ENCODE measurements around the gene CDC25A.

CDC25A gene

GRCh38 chr3:48188266-48189201 is at the start of gene CDC25A:
TSS of gene CDC25A (minus strand) at chr3:48188417. CDS start at chr3:48187947, 470 bp downstream.
- DNase-seq (ENCODE audit: low spot score): peak; percentile 99
- in situ Hi-C loops (cut with MboI; ENCODE audit: low sequenced_read_pairs, unreplicated experiment): no loop called here
- TF ChIP-seq, protein P1, sequence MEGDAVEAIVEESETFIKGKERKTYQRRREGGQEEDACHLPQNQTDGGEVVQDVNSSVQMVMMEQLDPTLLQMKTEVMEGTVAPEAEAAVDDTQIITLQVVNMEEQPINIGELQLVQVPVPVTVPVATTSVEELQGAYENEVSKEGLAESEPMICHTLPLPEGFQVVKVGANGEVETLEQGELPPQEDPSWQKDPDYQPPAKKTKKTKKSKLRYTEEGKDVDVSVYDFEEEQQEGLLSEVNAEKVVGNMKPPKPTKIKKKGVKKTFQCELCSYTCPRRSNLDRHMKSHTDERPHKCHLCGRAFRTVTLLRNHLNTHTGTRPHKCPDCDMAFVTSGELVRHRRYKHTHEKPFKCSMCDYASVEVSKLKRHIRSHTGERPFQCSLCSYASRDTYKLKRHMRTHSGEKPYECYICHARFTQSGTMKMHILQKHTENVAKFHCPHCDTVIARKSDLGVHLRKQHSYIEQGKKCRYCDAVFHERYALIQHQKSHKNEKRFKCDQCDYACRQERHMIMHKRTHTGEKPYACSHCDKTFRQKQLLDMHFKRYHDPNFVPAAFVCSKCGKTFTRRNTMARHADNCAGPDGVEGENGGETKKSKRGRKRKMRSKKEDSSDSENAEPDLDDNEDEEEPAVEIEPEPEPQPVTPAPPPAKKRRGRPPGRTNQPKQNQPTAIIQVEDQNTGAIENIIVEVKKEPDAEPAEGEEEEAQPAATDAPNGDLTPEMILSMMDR (IDR thresholded peaks at IDR 0.05; ENCODE audit: borderline replicate concordance, control extremely low read depth, extremely low read depth, insufficient read depth, missing control alignments): no peak

DNA sequence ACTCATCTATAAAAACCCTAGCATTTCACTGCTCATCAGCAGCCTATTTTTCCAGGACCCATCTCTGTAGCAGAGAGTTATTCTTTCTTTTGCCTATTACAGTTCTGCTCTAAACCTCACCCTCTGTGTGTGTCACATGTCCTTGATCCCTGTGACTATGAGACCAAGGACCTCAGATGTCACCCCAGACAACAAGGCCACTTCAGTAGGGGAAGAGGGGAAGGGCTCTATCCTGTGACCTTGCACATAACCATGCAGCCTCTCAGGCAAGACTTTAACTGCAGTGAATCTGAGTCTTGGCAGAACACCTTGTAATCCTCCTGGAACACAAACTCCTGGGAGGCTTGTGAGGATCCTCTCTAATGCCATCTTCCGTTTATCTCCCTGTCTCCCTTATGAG is 48.3 kb upstream of the CDC25A start:
- DNase-seq (ENCODE audit: low spot score): no peak
- in situ Hi-C loops (cut with MboI; ENCODE audit: low sequenced_read_pairs, unreplicated experiment): no loop called here
- TF ChIP-seq, protein P1 (IDR thresholded peaks at IDR 0.05; ENCODE audit: borderline replicate concordance, control extremely low read depth, extremely low read depth, insufficient read depth, missing control alignments): no peak

DNA sequence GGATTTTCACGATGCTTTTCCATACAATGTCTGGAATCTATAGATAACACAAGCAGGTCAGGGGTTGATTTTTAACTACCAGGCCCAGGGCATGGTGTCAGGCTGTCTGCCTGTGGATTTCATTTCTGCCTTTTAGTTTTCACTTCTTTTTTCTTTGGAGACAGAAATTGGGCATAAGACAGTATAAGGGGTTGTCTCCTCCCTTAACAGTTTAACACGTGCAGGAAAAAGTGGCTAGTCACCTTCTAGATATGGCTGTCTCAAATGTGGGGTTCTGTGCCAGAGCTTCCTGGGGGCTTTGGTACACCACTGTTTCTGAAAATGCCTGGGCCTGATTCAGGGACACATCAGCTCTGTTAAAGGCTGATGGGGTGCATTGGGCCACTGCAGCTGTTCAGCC is 45.3 kb upstream of the CDC25A start:
- in situ Hi-C loops (cut with MboI; ENCODE audit: low sequenced_read_pairs, unreplicated experiment): no loop called here
- TF ChIP-seq, protein P1 (IDR thresholded peaks at IDR 0.05; ENCODE audit: borderline replicate concordance, control extremely low read depth, extremely low read depth, insufficient read depth, missing control alignments): no peak
- no peak for DNase-seq (ENCODE audit: low spot score)

GRCh38 chr3:48232734-48233133 is 44.5 kb upstream of the CDC25A start:
- in situ Hi-C loops (cut with MboI; ENCODE audit: low sequenced_read_pairs, unreplicated experiment): no loop called here
- DNase-seq (ENCODE audit: low spot score): peak; percentile 63
- TF ChIP-seq, protein P1 (IDR thresholded peaks at IDR 0.05; ENCODE audit: borderline replicate concordance, control extremely low read depth, extremely low read depth, insufficient read depth, missing control alignments): peak; percentile 65

DNA sequence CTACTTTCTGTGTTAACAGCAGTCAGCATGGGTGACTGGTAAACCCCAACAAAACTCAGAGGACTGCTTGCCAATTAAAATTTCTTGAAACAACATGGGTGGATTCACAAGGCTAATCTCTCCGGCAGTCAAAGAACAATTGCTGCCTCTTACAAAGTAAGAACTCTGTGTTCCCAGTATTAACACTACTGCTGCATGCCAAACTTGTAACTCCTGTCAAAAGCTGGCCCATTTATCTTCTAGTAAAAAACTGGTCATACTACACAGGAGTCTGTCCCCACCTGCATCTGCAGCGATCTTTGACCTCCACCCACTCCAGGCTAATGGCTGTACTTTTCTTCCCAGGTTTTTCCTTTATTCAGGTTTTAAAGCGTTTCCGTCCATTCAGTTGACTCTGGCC is 44.0 kb upstream of the CDC25A start:
- TF ChIP-seq, protein P1 (IDR thresholded peaks at IDR 0.05; ENCODE audit: borderline replicate concordance, control extremely low read depth, extremely low read depth, insufficient read depth, missing control alignments): no peak
- in situ Hi-C loops (cut with MboI; ENCODE audit: low sequenced_read_pairs, unreplicated experiment): no loop called here
- no peak for DNase-seq (ENCODE audit: low spot score)

- in situ Hi-C loops (cut with MboI; ENCODE audit: low sequenced_read_pairs, unreplicated experiment): no loop called here
- TF ChIP-seq, protein P1 (IDR thresholded peaks at IDR 0.05; ENCODE audit: borderline replicate concordance, control extremely low read depth, extremely low read depth, insufficient read depth, missing control alignments): no peak
- no peak for DNase-seq (ENCODE audit: low spot score)
Observed at GRCh38 chr3:48226939-48227338, 38.7 kb upstream of the CDC25A start.
